GM04503 (cell line): ENCODE results near the gene MDM1.
A peak's percentile ranks its signal among the peaks of the same experiment; 100 is the strongest.

ENCODE experiments used
- DNase-seq: peaks from one replicate; pipeline ENCODE4 v3.0.0-alpha.2; 2012; ENCODE audit warnings: low read depth

MDM1 gene

GRCh38 chr12:68271346-68271745 lies 60.8 kb downstream of the MDM1 start:
- DNase-seq: no peak

DNA sequence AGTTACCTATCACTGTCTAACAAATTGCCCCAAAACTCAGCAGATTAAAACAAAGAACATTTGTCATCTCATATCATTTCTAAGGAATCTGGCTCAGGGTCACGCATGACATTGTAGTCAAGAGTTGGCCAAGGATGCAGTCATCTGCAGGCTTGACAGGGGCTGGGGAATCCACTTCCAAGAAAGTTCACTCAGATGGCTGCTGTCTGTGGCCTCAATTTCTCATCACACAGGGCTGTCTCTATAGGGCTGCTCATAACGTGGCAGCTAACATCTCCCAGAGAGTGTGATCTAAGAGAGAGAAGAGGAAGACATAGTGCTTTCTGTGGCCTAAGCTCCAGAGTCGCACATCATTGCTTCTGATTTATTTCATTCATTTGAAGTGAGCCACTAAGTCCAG lies 61.8 kb downstream of the MDM1 start:
- no peak for DNase-seq

GRCh38 chr12:68269779-68270178 lies 62.4 kb downstream of the MDM1 start:
- DNase-seq: no peak

- no peak for DNase-seq
Measured at GRCh38 chr12:68268967-68269366, 63.2 kb downstream of the MDM1 start.

GRCh38 chr12:68267892-68268396 lies 64.2 kb downstream of the MDM1 start:
- DNase-seq: peak; percentile 77

DNA sequence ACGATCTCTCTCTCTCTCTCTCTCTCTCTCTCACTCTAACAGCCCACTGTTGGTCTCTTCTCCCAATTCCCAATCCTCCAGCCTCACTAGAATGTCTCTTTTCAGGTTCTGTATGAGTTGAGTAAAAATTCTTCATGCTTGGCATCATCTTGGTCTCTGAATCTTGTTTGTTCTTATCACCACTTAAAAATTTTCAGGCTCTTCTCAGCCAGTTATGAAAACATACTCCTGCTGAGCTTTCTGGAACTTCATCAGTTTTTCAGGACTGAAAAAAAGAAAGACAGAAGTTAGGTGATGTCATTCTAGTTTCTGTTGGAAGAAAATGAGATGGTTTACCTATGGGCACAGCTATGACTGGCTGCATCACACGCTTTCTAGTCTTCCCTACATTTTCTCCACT lies 67.3 kb downstream of the MDM1 start:
- DNase-seq: peak; percentile 38

DNA sequence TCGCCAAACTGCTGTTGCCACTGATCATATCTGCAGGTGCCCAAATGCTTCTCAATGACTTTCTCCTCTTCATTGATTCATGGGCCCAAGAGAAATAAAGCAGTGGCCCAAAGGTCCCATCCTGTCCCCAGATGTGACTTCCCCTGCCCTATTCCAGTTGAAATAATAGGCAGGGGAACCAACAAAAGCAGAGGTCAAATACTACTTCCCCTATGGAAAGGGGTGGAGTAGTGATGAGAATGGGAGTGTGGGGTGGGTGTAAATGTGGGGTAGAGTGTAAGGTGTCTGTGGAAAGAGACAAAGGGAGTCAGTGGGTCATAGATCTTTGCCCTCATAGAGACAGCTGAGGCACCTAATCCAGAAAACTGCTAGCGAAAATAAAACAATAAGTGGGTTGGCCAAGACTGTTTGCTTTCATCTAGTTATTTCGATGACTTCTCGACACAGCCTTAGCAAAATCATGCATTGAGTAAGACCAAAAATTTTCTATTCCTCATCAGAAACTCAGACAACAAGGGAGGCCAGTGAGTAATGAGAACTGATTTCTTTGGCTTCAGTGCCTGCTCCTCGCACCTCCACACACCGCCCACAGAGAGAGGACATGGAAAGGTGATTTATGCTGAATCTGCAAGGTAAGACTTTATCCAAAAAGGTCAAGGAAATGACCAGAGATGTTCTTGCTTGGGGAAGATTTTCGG lies 67.9 kb downstream of the MDM1 start:
- no peak for DNase-seq

DNA sequence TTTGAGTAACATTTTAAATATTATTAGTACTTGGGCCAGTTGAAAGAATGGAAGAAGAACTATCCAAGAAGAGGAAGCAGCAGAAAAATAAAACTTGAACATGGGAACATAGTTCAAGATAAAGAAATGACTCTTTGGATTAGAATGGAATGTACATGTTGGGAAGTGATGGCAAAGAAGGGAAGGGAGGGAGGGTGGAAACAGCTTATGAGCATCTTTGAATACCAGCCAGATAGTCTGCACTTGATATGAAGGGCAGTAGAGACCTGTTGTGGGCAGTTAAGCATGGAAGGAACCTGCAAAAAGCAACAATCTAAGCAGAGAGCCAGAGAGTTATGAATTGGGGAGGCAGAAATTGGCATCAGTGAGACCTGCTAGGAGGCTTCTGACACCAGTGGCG lies 68.8 kb downstream of the MDM1 start:
- no peak for DNase-seq

- no peak for DNase-seq
Measured at GRCh38 chr12:68261896-68262295, 70.3 kb downstream of the MDM1 start.

DNA sequence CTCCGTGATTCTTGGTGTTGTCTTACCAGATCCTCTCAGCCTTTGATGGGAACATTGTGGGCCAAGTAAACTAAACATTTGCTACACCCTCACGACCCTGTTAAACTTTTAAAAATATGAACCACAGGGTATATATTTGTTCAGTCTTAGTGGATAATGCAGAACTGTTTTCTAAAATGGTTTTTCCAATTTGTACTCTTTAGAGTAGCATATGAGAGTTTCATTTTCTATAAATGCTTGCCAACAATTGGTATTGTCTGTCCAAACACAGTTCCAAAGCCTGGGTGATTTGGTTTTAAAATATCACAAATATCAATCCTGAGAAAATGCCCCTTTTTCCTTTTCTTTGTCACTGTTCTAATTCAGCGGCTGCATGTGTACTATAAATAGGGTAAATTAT lies 72.0 kb downstream of the MDM1 start:
- no peak for DNase-seq

- DNase-seq: no peak
Measured at GRCh38 chr12:68259318-68259940, 72.7 kb downstream of the MDM1 start.

- no peak for DNase-seq
Measured at GRCh38 chr12:68253504-68253903, 78.7 kb downstream of the MDM1 start, which contains the start of gene IL22. IL22 (minus strand) TSS chr12:68253604; CDS start chr12:68253448, 156 bp downstream.

- no peak for DNase-seq
Measured at GRCh38 chr12:68252077-68252476, 80.1 kb downstream of the MDM1 start.

DNA sequence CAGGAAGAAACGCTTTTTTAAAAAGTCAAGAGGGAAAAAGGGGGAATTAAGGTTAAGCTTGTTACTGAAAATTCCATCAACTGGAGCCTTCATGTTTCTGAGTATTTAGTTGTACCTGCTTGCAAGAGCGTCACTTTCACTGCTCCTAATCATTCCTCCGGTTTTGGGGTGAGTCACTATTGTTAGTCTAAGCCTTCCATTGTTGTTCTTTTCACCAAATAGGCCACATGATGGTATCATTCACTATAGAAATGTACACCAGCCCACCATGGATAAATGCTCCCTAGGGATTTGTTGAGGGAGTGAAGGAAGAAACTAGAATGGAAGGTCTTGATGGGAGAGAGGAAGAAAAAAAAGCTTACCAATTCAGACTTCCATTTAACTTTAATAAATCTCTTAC lies 81.7 kb downstream of the MDM1 start:
- DNase-seq: no peak

- no peak for DNase-seq
Measured at GRCh38 chr12:68247785-68248184, 84.4 kb downstream of the MDM1 start.

DNA sequence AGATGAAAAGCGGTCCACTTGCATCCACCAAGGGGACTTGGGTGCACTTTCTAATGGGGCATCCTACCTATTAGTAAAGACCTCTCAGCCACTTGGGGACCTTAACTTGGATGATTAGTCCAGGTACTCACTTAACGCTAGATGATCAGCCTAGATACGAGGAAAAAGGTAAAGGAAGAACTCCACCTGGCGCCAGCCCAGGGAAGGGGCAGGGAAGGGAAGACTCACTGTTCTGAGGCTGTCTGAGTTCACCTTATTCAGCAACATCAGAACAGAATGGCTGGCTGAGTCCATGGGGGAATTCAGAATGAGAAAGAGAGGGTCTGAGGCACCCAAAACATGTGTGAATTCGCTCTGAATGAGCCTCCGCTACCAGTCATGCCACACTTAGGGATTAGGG lies 85.8 kb downstream of the MDM1 start:
- DNase-seq: no peak

- DNase-seq: no peak
Measured at GRCh38 chr12:68245180-68246021, 86.8 kb downstream of the MDM1 start.
